Neural cell (in vitro differentiated cells): ENCODE data around the gene LDHAL6B.

ENCODE experiments used
- EP300 ChIP-seq: fragments of 450-650 bp; conservative IDR thresholded peaks from 2 replicates; pipeline ENCODE4 v1.6.1; 2014; ENCODE audit warnings: antibody characterized with exemption, mild to moderate bottlenecking, moderate library complexity; ENCODE audit not compliant: poor library complexity, severe bottlenecking
- TF ChIP-seq, protein P1 (sequence below): fragments of 450-650 bp; IDR thresholded peaks from 2 replicates; pipeline ENCODE4 v1.5.1; 2014; ENCODE audit warnings: antibody characterized with exemption, mild to moderate bottlenecking, moderate library complexity; ENCODE audit not compliant: poor library complexity, severe bottlenecking

DNA sequence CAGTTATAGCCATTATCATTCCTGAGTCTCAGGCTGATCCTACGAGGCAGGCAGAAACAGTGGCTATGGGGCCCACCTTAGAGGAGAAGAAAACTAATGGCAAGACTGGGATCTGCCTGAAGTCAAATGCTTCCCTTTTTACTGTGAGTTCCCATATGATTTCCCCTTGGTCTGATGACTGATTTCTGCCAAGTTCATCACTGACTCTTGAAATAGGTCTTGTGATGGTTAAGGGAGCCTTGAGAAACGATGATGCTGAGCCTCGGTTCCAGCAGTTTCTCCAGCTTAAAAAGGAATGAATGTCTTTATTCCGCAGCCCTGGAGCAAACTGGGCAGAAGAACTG is 29.4 kb upstream of the LDHAL6B start:
- TF ChIP-seq, protein P1, sequence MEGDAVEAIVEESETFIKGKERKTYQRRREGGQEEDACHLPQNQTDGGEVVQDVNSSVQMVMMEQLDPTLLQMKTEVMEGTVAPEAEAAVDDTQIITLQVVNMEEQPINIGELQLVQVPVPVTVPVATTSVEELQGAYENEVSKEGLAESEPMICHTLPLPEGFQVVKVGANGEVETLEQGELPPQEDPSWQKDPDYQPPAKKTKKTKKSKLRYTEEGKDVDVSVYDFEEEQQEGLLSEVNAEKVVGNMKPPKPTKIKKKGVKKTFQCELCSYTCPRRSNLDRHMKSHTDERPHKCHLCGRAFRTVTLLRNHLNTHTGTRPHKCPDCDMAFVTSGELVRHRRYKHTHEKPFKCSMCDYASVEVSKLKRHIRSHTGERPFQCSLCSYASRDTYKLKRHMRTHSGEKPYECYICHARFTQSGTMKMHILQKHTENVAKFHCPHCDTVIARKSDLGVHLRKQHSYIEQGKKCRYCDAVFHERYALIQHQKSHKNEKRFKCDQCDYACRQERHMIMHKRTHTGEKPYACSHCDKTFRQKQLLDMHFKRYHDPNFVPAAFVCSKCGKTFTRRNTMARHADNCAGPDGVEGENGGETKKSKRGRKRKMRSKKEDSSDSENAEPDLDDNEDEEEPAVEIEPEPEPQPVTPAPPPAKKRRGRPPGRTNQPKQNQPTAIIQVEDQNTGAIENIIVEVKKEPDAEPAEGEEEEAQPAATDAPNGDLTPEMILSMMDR: no peak
- TF ChIP-seq EP300: no peak
